HepG2 (cell line): ENCODE measurements around the gene PSMD2. TPM values are rescaled to one million over a fixed set of nuclear protein-coding genes. Genes with fewer than 3 reads are reported as not detected.

ENCODE experiments used
- ATAC-seq: fragments of 200-7000 bp; cut with Tn5 transposase; 3 replicates; pipeline ENCODE4 v1.9.1; 2020; ENCODE audit warnings: mild to moderate bottlenecking, moderate library complexity
- BruUV-seq: library from RNA; stranded (reverse); fragments of 400-500 nt; replicated peaks from 2 replicates; lab custom pipeline; 2021; lab: Mats Ljungman, UMichigan
- CTCF ChIA-PET: fragments of 300-600 bp; formaldehyde crosslinking; extraction: SDS; loops from one replicate; lab custom pipeline; 2021; ENCODE audit warnings: low total read pairs, inconsistent platforms, low intra/inter-chr PET ratio; lab: Yijun Ruan, JAX
- POLR2A ChIA-PET: fragments of 350-600 bp; sonication (Branson Sonifier 250); formaldehyde crosslinking; loops from one replicate; lab custom pipeline; 2020; ENCODE audit warnings: antibody characterized with exemption, inconsistent platforms; lab: Yijun Ruan, JAX
- DNase-seq: peaks from one replicate; pipeline ENCODE4 v3.0.0-alpha.2; 2015; ENCODE audit warnings: low spot score
- FAIRE-seq: peaks from 3 replicates; lab custom pipeline; 2011; peaks lifted over from hg19 to GRCh38; lab: Jason Lieb, UNC
- H2AFZ ChIP-seq: one replicate; pipeline ENCODE4 v1.6.1; 2011; ENCODE audit warnings: low read length, inconsistent platforms
- H3K27ac ChIP-seq: fragments of 300-600 bp; 3 replicates; pipeline ENCODE4 v1.8.0; 2011; ENCODE audit warnings: mixed run types, mild to moderate bottlenecking, mixed read lengths, low read length, inconsistent platforms; ENCODE audit not compliant: insufficient read depth; ENCODE audit errors: extremely low read length
- H3K27me3 ChIP-seq, 2 experiments: fragments of 200-600 bp in 1 of 2; 2 replicates in 1 of 2; 3 replicates in 1 of 2; pipeline versions ENCODE4 v1.6.0 to v1.8.0; 2011; ENCODE audit warnings: low read length in 2 of 2, mild to moderate bottlenecking in 2 of 2, moderate library complexity in 2 of 2, inconsistent platforms in 1 of 2; ENCODE audit not compliant: insufficient read depth in 2 of 2, control insufficient read depth in 1 of 2
- H3K36me3 ChIP-seq, 2 experiments: fragments of 200-600 bp in 1 of 2; replicated peaks in 1 of 2; 2 replicates in 1 of 2; 3 replicates in 1 of 2; pipeline versions ENCODE4 v1.5.1 to v1.8.0; 2011; ENCODE audit warnings: low read length in 2 of 2, inconsistent platforms in 1 of 2; ENCODE audit not compliant: insufficient read depth in 2 of 2, control insufficient read depth in 1 of 2
- H3K4me1 ChIP-seq: 2 replicates; pipeline ENCODE4 v1.5.1; 2012; ENCODE audit warnings: low read length, inconsistent platforms; ENCODE audit not compliant: insufficient read depth
- H3K4me2 ChIP-seq: 2 replicates; pipeline ENCODE4 v1.6.0; 2011; ENCODE audit warnings: low read depth, low read length, inconsistent platforms
- H3K4me3 ChIP-seq, 3 experiments: fragments of 200-600 bp in 1 of 3; sonication (generic), shearing (Covaris generic) in 1 of 3; replicated peaks in 1 of 3; 2 replicates each; pipeline ENCODE4 v1.5.1; 2011 to 2016; ENCODE audit warnings: low read length in 3 of 3, inconsistent platforms in 2 of 3, low read depth in 2 of 3, mild to moderate bottlenecking in 2 of 3, control low read depth in 1 of 3, mixed read lengths in 1 of 3; ENCODE audit not compliant: insufficient read depth in 1 of 3
- H3K79me2 ChIP-seq: one replicate; pipeline ENCODE4 v1.6.1; 2011; ENCODE audit warnings: low read length, inconsistent platforms; ENCODE audit not compliant: insufficient read depth
- H3K9ac ChIP-seq: 2 replicates; pipeline ENCODE4 v1.6.0; 2011; ENCODE audit warnings: mild to moderate bottlenecking, low read depth, low read length, inconsistent platforms; ENCODE audit not compliant: insufficient read depth
- H3K9me3 ChIP-seq: 2 replicates; pipeline ENCODE4 v1.5.1; 2012; ENCODE audit warnings: mild to moderate bottlenecking, low read length
- H4K20me1 ChIP-seq: 2 replicates; pipeline ENCODE4 v1.6.0; 2011; ENCODE audit warnings: inconsistent platforms, mild to moderate bottlenecking, low read length, moderate library complexity; ENCODE audit not compliant: insufficient read depth
- AKAP8 ChIP-seq: sonication (generic); formaldehyde crosslinking; IDR thresholded peaks from 2 replicates; pipeline ENCODE4 v1.5.1; 2020; ENCODE audit warnings: mild to moderate bottlenecking, missing genetic modification reagents
- ARNT ChIP-seq: fragments of 450-650 bp; IDR thresholded peaks from 2 replicates; pipeline ENCODE4 v1.6.1; 2017
- ELF4 ChIP-seq: sonication (generic); formaldehyde crosslinking; IDR thresholded peaks from 2 replicates; pipeline ENCODE4 v1.5.0; 2020; ENCODE audit warnings: missing genetic modification reagents, mild to moderate bottlenecking, moderate library complexity, borderline replicate concordance
- HHEX ChIP-seq: IDR thresholded peaks from 2 replicates; pipeline ENCODE4 v1.6.1; 2016; ENCODE audit warnings: control low read depth
- PITX1 ChIP-seq: sonication (generic); formaldehyde crosslinking; IDR thresholded peaks from 2 replicates; pipeline ENCODE4 v1.5.1; 2020; ENCODE audit warnings: mild to moderate bottlenecking, missing genetic modification reagents
- RFX3 ChIP-seq: IDR thresholded peaks from 2 replicates; pipeline ENCODE4 v1.6.1; 2016; ENCODE audit warnings: missing biosample characterization, missing genetic modification reagents
- STAG1 ChIP-seq: sonication (generic); formaldehyde crosslinking; IDR thresholded peaks from 2 replicates; pipeline ENCODE4 v1.4.0; 2020; ENCODE audit warnings: missing genetic modification reagents
- SYNCRIP ChIP-seq: fragments of 200-400 bp; formaldehyde crosslinking; IDR thresholded peaks from 2 replicates; pipeline ENCODE4 v1.6.1; 2018; ENCODE audit warnings: mild to moderate bottlenecking, low read depth, low read length; ENCODE audit not compliant: insufficient read depth
- ZNF3 ChIP-seq: IDR thresholded peaks from 2 replicates; pipeline ENCODE4 v1.7.0; 2017; ENCODE audit warnings: inconsistent platforms
- ZNF382 ChIP-seq: sonication (generic); formaldehyde crosslinking; IDR thresholded peaks from 2 replicates; pipeline ENCODE4 v1.5.0; 2020; ENCODE audit warnings: missing genetic modification reagents, mild to moderate bottlenecking, borderline replicate concordance
- ZNF776 ChIP-seq: sonication (generic); formaldehyde crosslinking; IDR thresholded peaks from 2 replicates; pipeline ENCODE4 v1.4.0; 2020; ENCODE audit warnings: mild to moderate bottlenecking, missing genetic modification reagents
- ZNF891 ChIP-seq: sonication (generic); formaldehyde crosslinking; IDR thresholded peaks from 2 replicates; pipeline ENCODE4 v1.5.0; 2020; ENCODE audit warnings: mild to moderate bottlenecking, missing genetic modification reagents
- WGBS: methylation state at CpG from one replicate; pipeline ENCODE4 v1.1.6; 2017; ENCODE audit warnings: low lambda C conversion rate; 5-methylcytosine and 5-hydroxymethylcytosine counted together
- in situ Hi-C: cut with HindIII; loops from 2 replicates; pipeline ENCODE4 v1.10.0; 2017; ENCODE audit warnings: low pct_unique_long_range_greater_than_20kb; ENCODE audit not compliant: extremely low pct_ligation_motif_present
- intact Hi-C: fragments of 100-400 bp; cut with micrococcal nuclease; formaldehyde crosslinking; loops from one replicate; pipeline ENCODE4 v1.10.0; 2022; ENCODE audit not compliant: unreplicated experiment
- polyA plus RNA-seq, 8 experiments: library from polyadenylated mRNA; depleted of rRNA in 3 of 8; stranded (reverse) in 7 of 8; unstranded in 1 of 8; fragments of >200 nt; fragmentation: Illumina TruSeq in 4 of 8; extraction: Trizol in 4 of 8; gene quantifications; 2 replicates each; pipeline versions ENCODE4 v1.2.1 to v1.2.3, GENCODE V29; 2011 to 2016; ENCODE audit warnings: low read depth in 4 of 8, missing spikeins in 1 of 8, mixed read lengths in 1 of 8; ENCODE audit not compliant: insufficient read depth in 1 of 8
- total RNA-seq, 5 experiments: library from RNA; depleted of rRNA; stranded (reverse); fragments of >200 nt; fragmentation: Illumina TruSeq; extraction: Trizol; gene quantifications; 2 replicates each; pipeline ENCODE4 v1.2.3, GENCODE V29; 2016; ENCODE audit warnings: low read depth in 1 of 5
- TF ChIP-seq, protein P1 (sequence below): sonication (generic); formaldehyde crosslinking; IDR thresholded peaks from 2 replicates; pipeline ENCODE4 v1.8.1; 2023; ENCODE audit warnings: mild to moderate bottlenecking, moderate library complexity, missing genetic modification reagents
- TF ChIP-seq, protein P2 (sequence below): sonication (generic); formaldehyde crosslinking; IDR thresholded peaks from 2 replicates; pipeline ENCODE4 v1.8.0; 2022; ENCODE audit warnings: mild to moderate bottlenecking, missing genetic modification reagents; ENCODE audit not compliant: insufficient replicate concordance

PSMD2 gene
- total and polyA plus RNA-seq, 2 of the 13 experiments (the other 11 are each of a cell fraction or from before 2014, with no cell fraction given) = 125 to 200 TPM

DNA sequence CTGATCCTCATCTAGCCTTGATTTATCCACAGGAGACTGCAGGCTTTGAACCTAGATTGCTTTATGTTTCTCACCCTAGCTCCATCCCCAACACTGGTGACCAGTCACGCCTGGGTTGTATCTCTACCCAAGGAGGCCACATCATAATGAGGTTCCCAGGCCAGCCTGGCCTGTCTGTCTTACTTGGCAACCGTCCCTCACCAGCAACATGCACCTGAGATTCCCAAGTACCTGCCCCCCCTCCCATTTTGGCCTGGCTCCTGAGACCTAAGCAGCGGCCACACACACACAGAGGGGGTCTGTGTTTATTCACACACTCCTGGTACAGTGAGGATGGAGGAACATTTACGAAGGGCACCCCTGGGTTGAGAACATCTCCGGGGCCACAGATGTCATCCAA lies 40.1 kb upstream of the PSMD2 start:
- Histone ChIP-seq H2AFZ (no peak overlapping the region), H3K4me2 (no peak overlapping the region), H3K27me3 (peaks cover 3 to 27% of the 10 kb centered on the region in 2 experiments), H3K9me3 (no peaks in the 10 kb centered on the region), H3K9ac (no peak overlapping the region), H3K4me1 (peaks cover 24% of the 10 kb centered on the region), H4K20me1 (peaks cover 12% of the 10 kb centered on the region; the same call in 1 of the 2 replicates), H3K27ac (no peak overlapping the region), H3K4me3 (no peak overlapping the region), H3K36me3 (0 out of 5 replicates have a peak, but pooled peaks cover 0 to 1% of the 10 kb centered on the region in 2 experiments)
- TSS peak; percentile 41 for BruUV-seq
- intact Hi-C loops (no loop called here), in situ Hi-C loops (no loop called here)
- CTCF ChIA-PET = no interaction called here
- POLR2A ChIA-PET = no interaction called here
- FAIRE-seq (no peak), ATAC-seq (no peak), DNase-seq (no peak)
- 85% methylated on average over 4 of the region's 5 CpGs for WGBS
- no peak for TF ChIP-seq ZNF891 (CRISPR knock-in tag)
- no peak for TF ChIP-seq RFX3 (CRISPR knock-in tag)
- no peak for TF ChIP-seq HHEX (CRISPR knock-in tag)
- no peak for TF ChIP-seq ZNF776
- TF ChIP-seq ELF4 (CRISPR knock-in tag) = no peak
- TF ChIP-seq ZNF382 (CRISPR knock-in tag) = no peak
- no peak for TF ChIP-seq PITX1 (CRISPR knock-in tag)
- TF ChIP-seq, protein P1, sequence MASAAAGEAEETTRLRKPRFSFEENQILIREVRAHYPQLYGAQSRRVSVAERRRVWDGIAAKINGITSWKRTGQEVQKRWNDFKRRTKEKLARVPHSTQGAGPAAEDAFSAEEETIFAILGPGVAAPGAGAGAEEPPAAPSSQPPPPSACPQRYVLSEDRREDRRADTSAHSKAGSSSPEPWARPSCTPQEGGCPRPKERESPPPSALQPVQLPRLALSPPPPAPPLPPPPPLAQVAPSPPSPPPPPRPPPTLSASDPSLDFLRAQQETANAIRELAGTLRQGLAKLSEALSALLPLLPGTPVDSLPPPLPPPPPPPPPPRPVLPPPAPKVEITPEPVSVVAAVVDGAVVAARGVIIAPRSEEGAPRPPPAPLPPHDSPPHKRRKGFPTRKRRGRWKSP = no peak
- TF ChIP-seq, protein P2, sequence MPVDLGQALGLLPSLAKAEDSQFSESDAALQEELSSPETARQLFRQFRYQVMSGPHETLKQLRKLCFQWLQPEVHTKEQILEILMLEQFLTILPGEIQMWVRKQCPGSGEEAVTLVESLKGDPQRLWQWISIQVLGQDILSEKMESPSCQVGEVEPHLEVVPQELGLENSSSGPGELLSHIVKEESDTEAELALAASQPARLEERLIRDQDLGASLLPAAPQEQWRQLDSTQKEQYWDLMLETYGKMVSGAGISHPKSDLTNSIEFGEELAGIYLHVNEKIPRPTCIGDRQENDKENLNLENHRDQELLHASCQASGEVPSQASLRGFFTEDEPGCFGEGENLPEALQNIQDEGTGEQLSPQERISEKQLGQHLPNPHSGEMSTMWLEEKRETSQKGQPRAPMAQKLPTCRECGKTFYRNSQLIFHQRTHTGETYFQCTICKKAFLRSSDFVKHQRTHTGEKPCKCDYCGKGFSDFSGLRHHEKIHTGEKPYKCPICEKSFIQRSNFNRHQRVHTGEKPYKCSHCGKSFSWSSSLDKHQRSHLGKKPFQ (CRISPR knock-in tag) = no peak
- TF ChIP-seq ARNT = no peak
- TF ChIP-seq STAG1 (CRISPR knock-in tag) = no peak
- TF ChIP-seq SYNCRIP = no peak
- no peak for TF ChIP-seq AKAP8 (CRISPR knock-in tag)
- no peak for TF ChIP-seq ZNF3 (CRISPR knock-in tag)
- TF ChIP-seq, all 625 proteins: peak for 0
- peaks cover 1% of the 10 kb centered on the region for H3K79me2 ChIP-seq
